ENCODE data around the gene DUSP22. TPM values are rescaled to one million over a fixed set of nuclear protein-coding genes. Genes with fewer than 3 reads are reported as not detected.

The DUSP22 gene
- total RNA-seq, 2 donors from 2014 or later: 22.2 to 33.3 TPM

Other genes with a start within 250 kb of the DUSP22 start
- 100 to 1,000 TPM; 334 to 809 TPM for gene IRF4, start 99.3 kb downstream of the DUSP22 start, total RNA-seq